HepG2 (cell line): Measurements from ENCODE around the gene CADPS. TPM values are rescaled to one million over a fixed set of nuclear protein-coding genes. Genes with fewer than 3 reads are reported as not detected.

ENCODE experiments used
- ATAC-seq: fragments of 200-7000 bp; cut with Tn5 transposase; 3 replicates; pipeline ENCODE4 v1.9.1; 2020; ENCODE audit warnings: mild to moderate bottlenecking, moderate library complexity
- BruUV-seq: library from RNA; stranded (reverse); fragments of 400-500 nt; replicated peaks from 2 replicates; lab custom pipeline; 2021; lab: Mats Ljungman, UMichigan
- CTCF ChIA-PET: fragments of 300-600 bp; formaldehyde crosslinking; extraction: SDS; loops from one replicate; lab custom pipeline; 2021; ENCODE audit warnings: low total read pairs, inconsistent platforms, low intra/inter-chr PET ratio; lab: Yijun Ruan, JAX
- POLR2A ChIA-PET: fragments of 350-600 bp; sonication (Branson Sonifier 250); formaldehyde crosslinking; loops from one replicate; lab custom pipeline; 2020; ENCODE audit warnings: antibody characterized with exemption, inconsistent platforms; lab: Yijun Ruan, JAX
- DNase-seq: peaks from one replicate; pipeline ENCODE4 v3.0.0-alpha.2; 2015; ENCODE audit warnings: low spot score
- FAIRE-seq: peaks from 3 replicates; lab custom pipeline; 2011; peaks lifted over from hg19 to GRCh38; lab: Jason Lieb, UNC
- H2AFZ ChIP-seq: one replicate; pipeline ENCODE4 v1.6.1; 2011; ENCODE audit warnings: low read length, inconsistent platforms
- H3K27ac ChIP-seq: fragments of 300-600 bp; 3 replicates; pipeline ENCODE4 v1.8.0; 2011; ENCODE audit warnings: mixed run types, mild to moderate bottlenecking, mixed read lengths, low read length, inconsistent platforms; ENCODE audit not compliant: insufficient read depth; ENCODE audit errors: extremely low read length
- H3K27me3 ChIP-seq, 2 experiments: fragments of 200-600 bp in 1 of 2; 2 replicates in 1 of 2; 3 replicates in 1 of 2; pipeline versions ENCODE4 v1.6.0 to v1.8.0; 2011; ENCODE audit warnings: low read length in 2 of 2, mild to moderate bottlenecking in 2 of 2, moderate library complexity in 2 of 2, inconsistent platforms in 1 of 2; ENCODE audit not compliant: insufficient read depth in 2 of 2, control insufficient read depth in 1 of 2
- H3K36me3 ChIP-seq, 2 experiments: fragments of 200-600 bp in 1 of 2; replicated peaks in 1 of 2; 2 replicates in 1 of 2; 3 replicates in 1 of 2; pipeline versions ENCODE4 v1.5.1 to v1.8.0; 2011; ENCODE audit warnings: low read length in 2 of 2, inconsistent platforms in 1 of 2; ENCODE audit not compliant: insufficient read depth in 2 of 2, control insufficient read depth in 1 of 2
- H3K4me1 ChIP-seq: 2 replicates; pipeline ENCODE4 v1.5.1; 2012; ENCODE audit warnings: low read length, inconsistent platforms; ENCODE audit not compliant: insufficient read depth
- H3K4me2 ChIP-seq: 2 replicates; pipeline ENCODE4 v1.6.0; 2011; ENCODE audit warnings: low read depth, low read length, inconsistent platforms
- H3K4me3 ChIP-seq, 3 experiments: fragments of 200-600 bp in 1 of 3; sonication (generic), shearing (Covaris generic) in 1 of 3; replicated peaks in 1 of 3; 2 replicates each; pipeline ENCODE4 v1.5.1; 2011 to 2016; ENCODE audit warnings: low read length in 3 of 3, inconsistent platforms in 2 of 3, low read depth in 2 of 3, mild to moderate bottlenecking in 2 of 3, control low read depth in 1 of 3, mixed read lengths in 1 of 3; ENCODE audit not compliant: insufficient read depth in 1 of 3
- H3K79me2 ChIP-seq: one replicate; pipeline ENCODE4 v1.6.1; 2011; ENCODE audit warnings: low read length, inconsistent platforms; ENCODE audit not compliant: insufficient read depth
- H3K9ac ChIP-seq: 2 replicates; pipeline ENCODE4 v1.6.0; 2011; ENCODE audit warnings: mild to moderate bottlenecking, low read depth, low read length, inconsistent platforms; ENCODE audit not compliant: insufficient read depth
- H3K9me3 ChIP-seq: 2 replicates; pipeline ENCODE4 v1.5.1; 2012; ENCODE audit warnings: mild to moderate bottlenecking, low read length
- H4K20me1 ChIP-seq: 2 replicates; pipeline ENCODE4 v1.6.0; 2011; ENCODE audit warnings: inconsistent platforms, mild to moderate bottlenecking, low read length, moderate library complexity; ENCODE audit not compliant: insufficient read depth
- DDIT3 ChIP-seq: sonication (generic); formaldehyde crosslinking; IDR thresholded peaks from 2 replicates; pipeline ENCODE4 v1.4.0; 2020; ENCODE audit warnings: mild to moderate bottlenecking, missing genetic modification reagents
- GPN1 ChIP-seq: sonication (generic); formaldehyde crosslinking; IDR thresholded peaks from 2 replicates; pipeline ENCODE4 v1.5.1; 2020; ENCODE audit warnings: missing genetic modification reagents, borderline replicate concordance
- NFIB ChIP-seq: sonication (generic); formaldehyde crosslinking; IDR thresholded peaks from 2 replicates; pipeline ENCODE4 v1.9.0; 2021; ENCODE audit warnings: missing genetic modification reagents, mild to moderate bottlenecking, borderline replicate concordance
- PRMT3 ChIP-seq: sonication (generic); formaldehyde crosslinking; IDR thresholded peaks from 2 replicates; pipeline ENCODE4 v1.8.1; 2022; ENCODE audit warnings: low read depth, mild to moderate bottlenecking, moderate library complexity, missing genetic modification reagents, borderline replicate concordance
- RFXANK ChIP-seq: IDR thresholded peaks from 2 replicates; pipeline ENCODE4 v1.6.1; 2016
- SP140L ChIP-seq: sonication (generic); formaldehyde crosslinking; IDR thresholded peaks from 2 replicates; pipeline ENCODE4 v1.4.0; 2020; ENCODE audit warnings: missing genetic modification reagents, borderline replicate concordance
- YEATS2 ChIP-seq: sonication (generic); formaldehyde crosslinking; IDR thresholded peaks from 2 replicates; pipeline ENCODE4 v1.4.0; 2020; ENCODE audit warnings: missing genetic modification reagents, borderline replicate concordance
- ZBTB34 ChIP-seq: sonication (generic); formaldehyde crosslinking; IDR thresholded peaks from 2 replicates; pipeline ENCODE4 v1.8.0; 2022; ENCODE audit warnings: mild to moderate bottlenecking, missing genetic modification reagents
- ZBTB38 ChIP-seq: sonication (generic); formaldehyde crosslinking; IDR thresholded peaks from 2 replicates; pipeline ENCODE4 v1.5.1; 2020; ENCODE audit warnings: mild to moderate bottlenecking, missing genetic modification reagents
- ZFP36L1 ChIP-seq: sonication (generic); formaldehyde crosslinking; IDR thresholded peaks from 2 replicates; pipeline ENCODE4 v1.8.0; 2022; ENCODE audit warnings: mild to moderate bottlenecking, missing genetic modification reagents, moderate library complexity
- ZMYM4 ChIP-seq: sonication (generic); formaldehyde crosslinking; IDR thresholded peaks from 2 replicates; pipeline ENCODE4 v1.8.1; 2023; ENCODE audit warnings: mild to moderate bottlenecking, missing genetic modification reagents
- ZNF383 ChIP-seq: sonication (generic); formaldehyde crosslinking; IDR thresholded peaks from 2 replicates; pipeline ENCODE4 v1.4.0; 2020; ENCODE audit warnings: missing genetic modification reagents, mild to moderate bottlenecking, borderline replicate concordance
- ZNF484 ChIP-seq: sonication (generic); formaldehyde crosslinking; IDR thresholded peaks from 2 replicates; pipeline ENCODE4 v1.5.1; 2020; ENCODE audit warnings: mild to moderate bottlenecking, low read depth, missing genetic modification reagents, borderline replicate concordance
- ZNF580 ChIP-seq: IDR thresholded peaks from 2 replicates; pipeline ENCODE4 v1.6.1; 2016; ENCODE audit warnings: low read depth, borderline replicate concordance
- ZNF678 ChIP-seq: sonication (generic); formaldehyde crosslinking; IDR thresholded peaks from 2 replicates; pipeline ENCODE4 v1.4.0; 2020; ENCODE audit warnings: mild to moderate bottlenecking, missing genetic modification reagents
- ZNF713 ChIP-seq: sonication (generic); formaldehyde crosslinking; IDR thresholded peaks from 2 replicates; pipeline ENCODE4 v1.4.0; 2020; ENCODE audit warnings: mild to moderate bottlenecking, missing genetic modification reagents
- ZNF772 ChIP-seq: sonication (generic); formaldehyde crosslinking; IDR thresholded peaks from 2 replicates; pipeline ENCODE4 v1.5.0; 2020; ENCODE audit warnings: mild to moderate bottlenecking, missing genetic modification reagents
- ZNF841 ChIP-seq: sonication (generic); formaldehyde crosslinking; IDR thresholded peaks from 2 replicates; pipeline ENCODE4 v1.8.1; 2023; ENCODE audit warnings: missing genetic modification reagents, borderline replicate concordance
- WGBS: methylation state at CpG from one replicate; pipeline ENCODE4 v1.1.6; 2017; ENCODE audit warnings: low lambda C conversion rate; 5-methylcytosine and 5-hydroxymethylcytosine counted together
- in situ Hi-C: cut with HindIII; loops from 2 replicates; pipeline ENCODE4 v1.10.0; 2017; ENCODE audit warnings: low pct_unique_long_range_greater_than_20kb; ENCODE audit not compliant: extremely low pct_ligation_motif_present
- intact Hi-C: fragments of 100-400 bp; cut with micrococcal nuclease; formaldehyde crosslinking; loops from one replicate; pipeline ENCODE4 v1.10.0; 2022; ENCODE audit not compliant: unreplicated experiment
- polyA plus RNA-seq, 8 experiments: library from polyadenylated mRNA; depleted of rRNA in 3 of 8; stranded (reverse) in 7 of 8; unstranded in 1 of 8; fragments of >200 nt; fragmentation: Illumina TruSeq in 4 of 8; extraction: Trizol in 4 of 8; gene quantifications; 2 replicates each; pipeline versions ENCODE4 v1.2.1 to v1.2.3, GENCODE V29; 2011 to 2016; ENCODE audit warnings: low read depth in 4 of 8, missing spikeins in 1 of 8, mixed read lengths in 1 of 8; ENCODE audit not compliant: insufficient read depth in 1 of 8
- total RNA-seq, 5 experiments: library from RNA; depleted of rRNA; stranded (reverse); fragments of >200 nt; fragmentation: Illumina TruSeq; extraction: Trizol; gene quantifications; 2 replicates each; pipeline ENCODE4 v1.2.3, GENCODE V29; 2016; ENCODE audit warnings: low read depth in 1 of 5

CADPS gene
- total and polyA plus RNA-seq, 2 of the 13 experiments (the other 11 are each of a cell fraction or from before 2014, with no cell fraction given), result not detected

- intact Hi-C loops, result no loop called here
- Histone ChIP-seq H3K4me3 (no peak overlapping the region), H3K36me3 (no peaks in the 10 kb centered on the region), H3K27ac (no peak overlapping the region), H4K20me1 (no peaks in the 10 kb centered on the region), H3K9me3 (no peaks in the 10 kb centered on the region), H3K79me2 (no peaks in the 10 kb centered on the region), H3K9ac (no peak overlapping the region), H2AFZ (no peak overlapping the region), H3K27me3 (peaks cover 0 to 20% of the 10 kb centered on the region in 2 experiments; a peak in 2 of 5 replicates), H3K4me2 (no peak overlapping the region), H3K4me1 (no peaks in the 10 kb centered on the region)
- no peak for DNase-seq
- ChIA-PET CTCF (no interaction called here), POLR2A (no interaction called here)
- TF ChIP-seq ZNF841 (CRISPR knock-in tag) (no peak), ZNF484 (CRISPR knock-in tag) (no peak), ZNF580 (CRISPR knock-in tag) (no peak), ZBTB34 (CRISPR knock-in tag) (no peak), ZNF713 (CRISPR knock-in tag) (no peak), YEATS2 (CRISPR knock-in tag) (no peak), ZBTB38 (CRISPR knock-in tag) (no peak), ZNF383 (CRISPR knock-in tag) (no peak), RFXANK (CRISPR knock-in tag) (no peak), PRMT3 (CRISPR knock-in tag) (no peak), ZNF678 (no peak), GPN1 (CRISPR knock-in tag) (no peak), DDIT3 (CRISPR knock-in tag) (no peak), ZFP36L1 (CRISPR knock-in tag) (no peak), ZNF772 (no peak), ZMYM4 (CRISPR knock-in tag) (no peak), SP140L (CRISPR knock-in tag) (no peak), NFIB (CRISPR knock-in tag) (no peak)
- WGBS, result 21% methylated on average over 8 of the region's 8 CpGs
- no TSS peak for BruUV-seq
- in situ Hi-C loops, result no loop called here
- no peak for ATAC-seq
- no peak for FAIRE-seq
Observed at GRCh38 chr3:62433396-62433795, 441.8 kb downstream of the CADPS start.
